ENCODE data around the gene GAN.

DNA sequence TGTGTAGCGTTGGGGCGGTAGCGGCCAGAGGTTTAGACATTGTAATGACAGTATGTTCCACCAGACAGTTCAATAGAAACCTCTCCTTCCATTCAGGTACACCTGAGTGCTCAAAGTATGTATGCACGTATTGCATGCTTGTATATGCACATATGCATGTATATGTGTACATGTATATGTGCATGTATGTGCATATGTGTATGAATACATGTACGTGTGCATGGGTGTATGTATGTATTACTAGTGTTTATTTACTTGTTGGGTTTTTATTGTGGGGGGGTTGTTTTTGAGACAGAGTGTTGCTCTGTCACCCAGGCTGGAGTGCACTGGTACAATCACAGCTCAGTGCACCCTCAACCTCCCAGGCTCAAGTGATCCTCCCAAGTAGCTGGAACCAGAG lies 46.3 kb upstream of the GAN start:
- TF ChIP-seq, protein P1, sequence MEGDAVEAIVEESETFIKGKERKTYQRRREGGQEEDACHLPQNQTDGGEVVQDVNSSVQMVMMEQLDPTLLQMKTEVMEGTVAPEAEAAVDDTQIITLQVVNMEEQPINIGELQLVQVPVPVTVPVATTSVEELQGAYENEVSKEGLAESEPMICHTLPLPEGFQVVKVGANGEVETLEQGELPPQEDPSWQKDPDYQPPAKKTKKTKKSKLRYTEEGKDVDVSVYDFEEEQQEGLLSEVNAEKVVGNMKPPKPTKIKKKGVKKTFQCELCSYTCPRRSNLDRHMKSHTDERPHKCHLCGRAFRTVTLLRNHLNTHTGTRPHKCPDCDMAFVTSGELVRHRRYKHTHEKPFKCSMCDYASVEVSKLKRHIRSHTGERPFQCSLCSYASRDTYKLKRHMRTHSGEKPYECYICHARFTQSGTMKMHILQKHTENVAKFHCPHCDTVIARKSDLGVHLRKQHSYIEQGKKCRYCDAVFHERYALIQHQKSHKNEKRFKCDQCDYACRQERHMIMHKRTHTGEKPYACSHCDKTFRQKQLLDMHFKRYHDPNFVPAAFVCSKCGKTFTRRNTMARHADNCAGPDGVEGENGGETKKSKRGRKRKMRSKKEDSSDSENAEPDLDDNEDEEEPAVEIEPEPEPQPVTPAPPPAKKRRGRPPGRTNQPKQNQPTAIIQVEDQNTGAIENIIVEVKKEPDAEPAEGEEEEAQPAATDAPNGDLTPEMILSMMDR (IDR thresholded peaks at IDR 0.05; ENCODE audit: insufficient read depth, low read depth, low read length): no peak
- TF ChIP-seq EZH2 (IDR thresholded peaks at IDR 0.05; ENCODE audit: insufficient read depth, low read length): no peak

Measured in astrocyte (in vitro differentiated cells and primary cell).